GM19025 (cell line): ENCODE data around the gene OGFRL1.
A peak's percentile ranks its signal among the peaks of the same experiment; 100 is the strongest.

Experiments used
- ATAC-seq: cut with Tn5 transposase; IDR thresholded peaks from one replicate; pipeline ENCODE4 v1.9.1; 2021; ENCODE audit warnings: mild to moderate bottlenecking, low read depth, moderate library complexity; ENCODE audit not compliant: unreplicated experiment

OGFRL1 gene

GRCh38 chr6:71280701-71281100 is 7.9 kb upstream of the OGFRL1 start:
- no peak for ATAC-seq

GRCh38 chr6:71284785-71285184 is 3.8 kb upstream of the OGFRL1 start:
- ATAC-seq, result no peak

- ATAC-seq, result no peak
Observed at GRCh38 chr6:71287038-71287437, 1.6 kb upstream of the OGFRL1 start.

- ATAC-seq, result no peak
Observed at GRCh38 chr6:71287926-71288227, 734 bp upstream of the OGFRL1 start.

- peak; percentile 28 for ATAC-seq
Observed at GRCh38 chr6:71289039-71289801, 609 bp downstream of the OGFRL1 start.

- no peak for ATAC-seq
Observed at GRCh38 chr6:71289802-71290175, 1.2 kb downstream of the OGFRL1 start.

GRCh38 chr6:71290611-71291010 is 2.0 kb downstream of the OGFRL1 start:
- no peak for ATAC-seq

GRCh38 chr6:71292001-71292400 is 3.4 kb downstream of the OGFRL1 start:
- no peak for ATAC-seq

- no peak for ATAC-seq
Observed at GRCh38 chr6:71294121-71294523, 5.5 kb downstream of the OGFRL1 start.

- no peak for ATAC-seq
Observed at GRCh38 chr6:71298459-71298858, 9.8 kb downstream of the OGFRL1 start.

GRCh38 chr6:71299541-71300470 is 11.2 kb downstream of the OGFRL1 start:
- no peak for ATAC-seq

GRCh38 chr6:71300561-71301168 is 12.1 kb downstream of the OGFRL1 start:
- no peak for ATAC-seq

- ATAC-seq, result no peak
Observed at GRCh38 chr6:71301546-71301945, 12.9 kb downstream of the OGFRL1 start.

- ATAC-seq, result no peak
Observed at GRCh38 chr6:71309656-71310055, 21.0 kb downstream of the OGFRL1 start.

GRCh38 chr6:71310261-71310660 is 21.6 kb downstream of the OGFRL1 start:
- ATAC-seq, result no peak

- ATAC-seq, result no peak
Observed at GRCh38 chr6:71312089-71312488, 23.5 kb downstream of the OGFRL1 start.

- ATAC-seq, result no peak
Observed at GRCh38 chr6:71317441-71317840, 28.8 kb downstream of the OGFRL1 start.

- ATAC-seq, result no peak
Observed at GRCh38 chr6:71320041-71320440, 31.4 kb downstream of the OGFRL1 start.

GRCh38 chr6:71321314-71321713 is 32.7 kb downstream of the OGFRL1 start:
- ATAC-seq, result no peak

- ATAC-seq, result no peak
Observed at GRCh38 chr6:71324194-71324785, 35.7 kb downstream of the OGFRL1 start.

- ATAC-seq, result no peak
Observed at GRCh38 chr6:71326611-71327010, 38.0 kb downstream of the OGFRL1 start.
